MM.1S (cell line): ENCODE results near the gene HOXC9.

Source experiments
- EZH2 ChIP-seq: fragments of 300-600 bp; sonication (generic); optimal IDR thresholded peaks from 2 replicates; pipeline ENCODE3; 2017; ENCODE audit warnings: low read depth, mild to moderate bottlenecking, antibody characterized with exemption, low read length, mixed read lengths
- TF ChIP-seq, protein P1 (sequence below): fragments of 300-600 bp; sonication (generic); IDR thresholded peaks from 2 replicates; pipeline ENCODE4 v1.5.1; 2016; ENCODE audit warnings: antibody characterized with exemption, low read length, mixed read lengths

DNA sequence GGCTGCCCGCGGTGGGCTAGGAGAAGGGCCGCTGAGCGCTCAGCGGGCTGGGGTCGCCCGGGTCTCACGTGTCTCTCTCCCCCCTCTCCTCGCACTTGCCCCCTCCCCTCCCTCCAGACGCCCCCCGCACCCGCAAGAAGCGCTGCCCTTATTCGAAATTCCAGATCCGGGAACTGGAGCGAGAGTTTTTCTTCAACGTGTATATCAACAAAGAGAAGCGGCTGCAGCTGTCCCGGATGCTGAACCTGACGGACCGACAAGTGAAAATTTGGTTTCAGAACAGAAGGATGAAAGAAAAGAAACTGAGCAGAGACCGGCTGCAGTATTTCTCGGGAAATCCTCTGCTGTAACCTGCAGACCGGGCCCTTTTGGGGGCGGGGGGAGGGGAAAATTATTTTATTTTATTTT is 24.9 kb upstream of the HOXC9 start:
- TF ChIP-seq, protein P1, sequence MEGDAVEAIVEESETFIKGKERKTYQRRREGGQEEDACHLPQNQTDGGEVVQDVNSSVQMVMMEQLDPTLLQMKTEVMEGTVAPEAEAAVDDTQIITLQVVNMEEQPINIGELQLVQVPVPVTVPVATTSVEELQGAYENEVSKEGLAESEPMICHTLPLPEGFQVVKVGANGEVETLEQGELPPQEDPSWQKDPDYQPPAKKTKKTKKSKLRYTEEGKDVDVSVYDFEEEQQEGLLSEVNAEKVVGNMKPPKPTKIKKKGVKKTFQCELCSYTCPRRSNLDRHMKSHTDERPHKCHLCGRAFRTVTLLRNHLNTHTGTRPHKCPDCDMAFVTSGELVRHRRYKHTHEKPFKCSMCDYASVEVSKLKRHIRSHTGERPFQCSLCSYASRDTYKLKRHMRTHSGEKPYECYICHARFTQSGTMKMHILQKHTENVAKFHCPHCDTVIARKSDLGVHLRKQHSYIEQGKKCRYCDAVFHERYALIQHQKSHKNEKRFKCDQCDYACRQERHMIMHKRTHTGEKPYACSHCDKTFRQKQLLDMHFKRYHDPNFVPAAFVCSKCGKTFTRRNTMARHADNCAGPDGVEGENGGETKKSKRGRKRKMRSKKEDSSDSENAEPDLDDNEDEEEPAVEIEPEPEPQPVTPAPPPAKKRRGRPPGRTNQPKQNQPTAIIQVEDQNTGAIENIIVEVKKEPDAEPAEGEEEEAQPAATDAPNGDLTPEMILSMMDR, result no peak
- no peak for TF ChIP-seq EZH2
